DOHH2 (cell line): ENCODE results near the gene FMNL3.

Experiments used
- CTCF ChIP-seq: fragments of 200-600 bp; sonication (generic); IDR thresholded peaks from one replicate; pipeline ENCODE4 v1.5.1; 2014; ENCODE audit warnings: antibody characterized with exemption, mild to moderate bottlenecking, low read depth, low read length; ENCODE audit not compliant: poor library complexity, severe bottlenecking
- EZH2phosphoT487 ChIP-seq: fragments of 200-600 bp; sonication (generic); IDR thresholded peaks from 2 replicates; pipeline ENCODE4 v1.6.1; 2017; ENCODE audit warnings: borderline replicate concordance, mild to moderate bottlenecking, antibody characterized with exemption, low read length, moderate library complexity, mixed read lengths

GRCh38 chr12:49618576-49618975 lies 88.6 kb downstream of the FMNL3 start:
- no peak for TF ChIP-seq CTCF
- TF ChIP-seq EZH2phosphoT487, result no peak
